GM19395 (cell line): Measurements from ENCODE around the gene WIPF1.

Experiments
- ATAC-seq: cut with Tn5 transposase; IDR thresholded peaks from one replicate; pipeline ENCODE4 v1.9.1; 2021; ENCODE audit warnings: mild to moderate bottlenecking, moderate library complexity; ENCODE audit not compliant: unreplicated experiment

The WIPF1 gene, protein sequence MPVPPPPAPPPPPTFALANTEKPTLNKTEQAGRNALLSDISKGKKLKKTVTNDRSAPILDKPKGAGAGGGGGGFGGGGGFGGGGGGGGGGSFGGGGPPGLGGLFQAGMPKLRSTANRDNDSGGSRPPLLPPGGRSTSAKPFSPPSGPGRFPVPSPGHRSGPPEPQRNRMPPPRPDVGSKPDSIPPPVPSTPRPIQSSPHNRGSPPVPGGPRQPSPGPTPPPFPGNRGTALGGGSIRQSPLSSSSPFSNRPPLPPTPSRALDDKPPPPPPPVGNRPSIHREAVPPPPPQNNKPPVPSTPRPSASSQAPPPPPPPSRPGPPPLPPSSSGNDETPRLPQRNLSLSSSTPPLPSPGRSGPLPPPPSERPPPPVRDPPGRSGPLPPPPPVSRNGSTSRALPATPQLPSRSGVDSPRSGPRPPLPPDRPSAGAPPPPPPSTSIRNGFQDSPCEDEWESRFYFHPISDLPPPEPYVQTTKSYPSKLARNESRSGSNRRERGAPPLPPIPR

DNA sequence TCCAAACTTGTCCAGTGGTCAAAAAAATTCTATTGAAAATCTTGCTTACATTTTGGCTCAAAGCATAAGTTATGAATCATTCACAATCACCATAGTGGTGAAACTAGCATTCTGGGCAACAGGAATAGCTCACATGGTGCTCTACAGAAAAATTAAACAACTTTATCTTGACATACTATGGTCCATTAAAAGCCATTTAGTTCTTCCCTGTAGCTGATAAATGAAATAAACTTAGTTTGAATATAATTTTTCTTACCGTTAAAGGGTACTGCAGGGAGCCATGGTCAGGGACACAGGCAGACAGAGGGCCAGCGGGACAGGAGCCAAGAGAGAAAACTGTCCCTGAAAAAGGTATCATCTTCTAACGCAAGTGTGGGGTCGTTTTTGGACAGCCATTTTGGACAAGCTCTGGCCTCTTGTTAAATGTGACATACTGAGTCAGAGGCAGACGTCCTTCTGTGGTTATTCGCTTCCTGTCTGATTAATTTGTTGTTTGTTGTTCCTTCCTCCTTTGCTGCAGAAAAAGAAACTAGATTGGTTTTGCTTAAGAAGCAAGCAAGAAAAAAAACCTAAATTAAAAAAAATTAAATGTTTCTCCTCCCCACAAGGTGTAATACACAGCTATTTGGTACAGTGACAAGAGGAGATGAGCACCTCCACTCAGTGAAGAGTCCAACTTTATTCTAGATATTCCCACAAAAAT lies at the start of gene WIPF1:
WIPF1 (minus strand) TSS at position 460 of the 703 bp plus-strand sequence. CDS start 12,231 bp downstream, outside the sequence.
- ATAC-seq = peak; percentile 52

DNA sequence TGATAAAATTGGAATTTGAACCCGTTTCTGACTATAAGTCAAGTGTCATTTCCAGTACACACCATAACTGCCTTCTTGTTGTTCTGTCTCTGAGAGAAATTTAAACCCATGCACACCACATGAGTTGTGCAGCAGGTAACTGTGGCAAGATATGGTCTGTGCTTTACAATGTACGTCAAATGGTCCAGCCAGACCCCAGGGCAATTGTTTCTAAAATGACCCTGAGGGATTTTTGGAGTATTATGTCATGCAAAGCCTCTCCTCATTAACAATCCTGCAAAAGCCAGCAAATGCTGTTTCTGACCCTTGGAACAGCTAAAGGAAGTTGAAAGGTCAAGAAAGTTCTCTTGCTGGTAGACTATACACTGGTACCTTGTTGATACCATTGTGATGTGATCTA lies 47.7 kb upstream of the WIPF1 start:
- no peak for ATAC-seq

DNA sequence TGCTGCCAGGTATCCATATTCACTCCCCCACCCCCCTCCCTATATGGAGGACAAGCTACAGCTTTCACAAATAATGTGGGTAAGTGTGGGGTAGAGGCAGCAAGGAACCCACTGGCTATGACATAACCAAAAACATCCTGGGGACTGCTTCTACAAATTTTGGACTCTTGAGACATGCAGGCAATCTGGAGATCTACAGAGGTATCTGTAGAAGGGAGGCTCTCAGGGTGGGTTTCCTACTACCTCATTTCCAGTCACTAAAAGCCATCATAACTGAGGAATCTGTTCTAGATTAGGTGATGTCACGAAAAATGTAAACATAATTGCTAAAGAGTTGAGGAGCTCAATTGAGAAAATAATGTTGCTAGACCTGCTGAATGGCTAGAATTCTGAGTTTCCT lies 46.8 kb upstream of the WIPF1 start:
- ATAC-seq = no peak

DNA sequence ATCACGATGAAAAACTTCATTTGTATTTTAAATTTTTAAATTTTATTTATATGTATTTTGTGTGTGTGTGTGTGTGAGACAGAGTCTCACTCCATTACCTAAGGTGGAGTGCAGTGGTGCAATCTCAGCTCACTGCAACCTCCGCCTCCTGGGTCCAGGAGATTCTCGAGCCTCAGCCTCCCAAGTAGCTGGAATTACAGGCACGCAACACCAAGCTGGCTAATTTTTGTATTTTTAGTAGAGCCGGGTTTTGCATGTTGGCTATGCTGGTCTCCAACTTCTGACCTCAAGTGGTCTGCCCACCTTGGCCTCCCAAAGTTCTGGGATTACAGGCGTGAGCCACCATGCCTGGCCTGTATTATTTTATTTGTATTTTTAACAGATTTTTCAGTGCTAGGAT lies 45.8 kb upstream of the WIPF1 start:
- ATAC-seq = no peak

DNA sequence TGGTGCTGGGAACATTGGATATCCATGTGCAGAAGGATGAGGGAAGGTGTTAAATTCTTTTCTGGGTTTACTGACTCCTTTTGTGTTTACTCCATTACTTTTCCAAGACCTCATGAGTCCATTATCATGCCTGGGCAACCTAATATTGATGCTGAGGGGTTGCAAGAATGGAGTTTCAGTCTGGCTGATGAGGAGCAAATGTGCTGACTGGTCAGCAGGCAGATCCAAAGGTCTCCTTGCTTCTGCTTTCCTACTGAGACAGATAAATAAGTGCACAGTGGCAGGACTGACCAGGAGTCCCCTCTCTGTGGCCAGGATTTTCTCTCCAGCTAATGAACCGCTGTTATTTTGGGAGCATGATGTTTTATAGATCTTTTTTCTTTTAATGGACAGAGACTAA lies 43.6 kb upstream of the WIPF1 start:
- no peak for ATAC-seq

DNA sequence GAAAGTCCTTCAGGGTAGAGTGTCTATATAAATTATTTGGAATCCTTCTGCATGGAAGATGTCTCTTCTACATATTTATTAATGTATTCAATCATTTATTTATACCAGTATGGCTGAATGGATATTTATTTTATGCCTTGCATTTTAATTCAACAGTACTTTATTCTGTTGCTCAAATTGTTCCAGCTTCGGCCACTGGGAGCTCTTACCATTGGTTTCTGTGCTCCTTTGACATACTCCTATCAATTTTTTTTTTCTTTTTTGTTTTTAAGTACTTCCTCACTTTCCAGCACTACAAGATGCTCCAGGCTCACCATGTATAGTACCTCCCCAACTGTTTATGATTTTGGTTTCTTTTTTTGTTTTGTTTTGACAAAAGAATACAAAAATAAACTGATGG lies 39.4 kb upstream of the WIPF1 start:
- ATAC-seq = no peak

DNA sequence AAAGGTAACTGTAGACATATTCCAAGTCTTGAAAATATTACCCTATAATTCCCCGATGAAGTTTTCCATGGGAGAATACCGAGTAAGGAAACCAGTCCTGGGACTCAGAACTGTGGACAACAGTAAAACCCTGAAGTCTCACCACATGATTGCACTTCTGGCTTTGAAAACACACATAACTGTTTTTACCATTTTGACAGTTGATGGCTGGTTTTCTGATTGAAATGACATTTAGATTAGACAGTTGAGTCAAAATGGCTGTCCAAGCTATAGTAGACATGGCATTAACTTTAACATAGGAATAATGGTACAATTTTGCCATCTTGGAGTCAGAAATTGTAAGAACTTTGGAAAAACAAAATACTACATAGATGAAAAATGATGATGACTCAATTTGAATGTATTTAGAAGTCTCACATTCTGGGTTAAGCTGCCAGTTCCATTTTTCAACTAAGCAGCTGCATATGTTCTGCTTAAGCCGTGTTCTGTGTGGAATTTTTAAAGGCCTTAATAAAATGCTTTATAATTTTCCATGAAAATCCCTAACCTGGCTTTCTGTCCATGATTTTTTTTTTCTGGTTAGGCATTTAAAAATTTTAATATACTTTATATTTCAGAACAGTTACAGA lies 38.3 kb upstream of the WIPF1 start:
- ATAC-seq = no peak

DNA sequence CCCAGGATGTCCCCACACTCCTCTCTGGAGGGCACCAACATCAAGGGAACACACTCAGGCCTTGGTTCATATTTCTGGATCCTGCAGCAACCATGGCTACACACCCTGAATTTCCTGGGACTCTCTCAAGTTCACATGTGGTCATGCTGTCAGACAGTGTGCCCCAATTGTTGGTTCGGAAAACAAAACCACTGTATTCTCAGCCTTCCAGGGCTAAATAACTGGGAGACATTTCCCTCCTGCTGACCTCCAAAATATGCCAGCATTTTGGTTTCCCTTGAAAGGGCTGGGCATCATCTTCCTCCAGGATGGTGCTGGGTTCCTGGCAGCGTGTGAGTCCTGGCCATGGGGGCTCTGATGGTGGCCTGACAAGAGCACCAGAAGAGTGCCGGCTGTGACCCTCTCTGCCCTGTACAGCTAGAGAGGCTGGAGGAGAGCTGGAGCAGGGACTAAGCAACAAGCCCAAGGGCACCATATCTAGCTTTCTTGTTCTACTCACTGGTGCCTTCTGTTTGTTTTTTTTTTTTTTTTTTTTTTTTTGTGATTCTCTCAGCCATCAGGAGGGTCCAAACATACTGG lies 37.5 kb upstream of the WIPF1 start:
- no peak for ATAC-seq

DNA sequence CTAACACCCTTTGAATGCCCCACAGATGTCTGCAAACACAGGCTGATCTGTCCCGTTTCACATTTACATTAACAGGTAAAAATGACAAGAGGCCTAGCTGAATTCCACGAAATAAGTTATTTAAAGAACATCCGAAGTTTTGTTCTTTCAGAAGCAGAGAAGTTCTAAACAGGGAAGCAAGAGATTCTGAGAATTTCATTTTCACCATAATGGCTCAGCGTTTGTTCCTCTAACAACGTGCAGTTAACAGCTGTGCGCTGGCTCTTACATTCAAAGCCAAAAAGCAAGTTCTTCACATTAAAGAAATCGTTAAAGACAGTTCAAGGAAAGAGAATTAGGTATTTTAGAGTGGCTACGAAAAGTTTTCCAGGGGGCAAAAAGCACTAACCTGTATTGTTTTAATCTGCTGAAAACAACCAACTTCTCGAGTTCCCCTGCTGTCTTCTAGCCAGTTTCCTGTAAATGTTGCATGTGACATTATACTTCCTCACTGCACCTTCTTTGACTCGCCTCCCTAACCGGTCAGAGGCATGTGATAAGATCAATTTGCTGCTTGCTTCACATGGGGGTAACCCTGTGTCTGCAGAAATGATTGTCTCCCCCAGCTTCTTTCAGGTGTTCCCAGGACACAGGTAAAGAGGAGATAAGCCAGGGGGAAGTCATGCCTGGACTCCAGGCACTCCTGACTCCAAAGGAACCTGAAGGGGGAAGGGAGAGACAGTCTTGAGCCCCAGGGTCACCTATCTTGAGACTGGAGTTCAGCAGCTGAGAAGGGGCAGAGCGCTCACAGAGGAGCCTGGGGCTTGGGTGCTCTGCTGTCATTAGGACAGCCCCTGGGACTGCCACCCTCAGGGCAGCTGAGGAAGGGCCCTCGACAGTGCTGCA lies 36.8 kb upstream of the WIPF1 start:
- ATAC-seq = peak; percentile 81

DNA sequence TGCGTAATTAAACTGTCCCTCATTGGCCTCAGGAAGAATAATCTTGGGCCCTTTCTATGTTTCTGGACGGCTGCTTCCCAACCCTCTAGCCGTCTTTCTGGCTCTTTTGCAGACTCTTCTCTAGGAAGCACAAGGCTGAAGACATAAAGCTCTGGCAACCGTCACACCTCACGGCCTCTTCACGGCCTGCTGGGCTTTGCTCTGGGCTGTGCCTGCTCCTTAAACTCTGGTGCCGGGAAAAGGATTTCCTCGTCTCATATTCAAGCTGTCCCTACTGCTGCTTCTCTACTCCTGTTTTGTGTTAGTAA lies 36.0 kb upstream of the WIPF1 start:
- ATAC-seq = no peak

DNA sequence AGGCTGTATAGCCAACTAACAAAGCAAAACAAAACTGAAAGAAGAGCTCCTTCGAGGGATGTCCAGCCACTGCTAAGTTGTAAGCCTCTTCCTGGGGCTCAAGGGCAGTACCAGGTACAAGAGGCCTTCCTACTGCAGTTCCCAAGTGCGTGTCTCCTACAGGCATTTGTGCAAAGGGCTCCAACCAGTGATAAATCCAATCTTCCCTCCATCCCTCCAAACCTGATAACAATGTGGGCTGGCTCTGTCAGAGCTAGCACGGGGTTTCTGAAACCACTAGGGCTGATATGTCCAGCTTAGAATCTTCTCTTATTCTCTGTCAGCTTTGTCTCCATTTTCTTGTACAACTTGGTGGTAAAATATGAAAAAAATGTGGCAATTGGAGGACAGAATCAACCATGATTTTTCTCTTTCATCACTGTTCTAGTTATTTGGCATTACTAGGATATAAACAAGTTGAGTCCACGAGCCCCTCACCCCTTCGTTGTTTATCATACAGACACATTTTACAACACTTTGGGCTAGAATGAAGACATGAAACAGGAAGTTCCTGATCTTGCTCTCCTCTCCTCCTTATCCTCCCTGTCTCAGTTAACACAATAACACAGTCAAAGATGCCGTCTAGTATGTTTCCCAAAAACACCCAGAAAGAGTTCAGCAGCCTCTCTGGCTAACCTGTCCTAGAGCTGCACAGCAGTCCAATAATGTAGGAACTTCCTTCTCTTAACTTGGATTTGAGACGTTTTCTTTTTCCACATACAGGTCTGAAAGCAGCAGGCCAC lies 35.4 kb upstream of the WIPF1 start:
- ATAC-seq = peak; percentile 43

DNA sequence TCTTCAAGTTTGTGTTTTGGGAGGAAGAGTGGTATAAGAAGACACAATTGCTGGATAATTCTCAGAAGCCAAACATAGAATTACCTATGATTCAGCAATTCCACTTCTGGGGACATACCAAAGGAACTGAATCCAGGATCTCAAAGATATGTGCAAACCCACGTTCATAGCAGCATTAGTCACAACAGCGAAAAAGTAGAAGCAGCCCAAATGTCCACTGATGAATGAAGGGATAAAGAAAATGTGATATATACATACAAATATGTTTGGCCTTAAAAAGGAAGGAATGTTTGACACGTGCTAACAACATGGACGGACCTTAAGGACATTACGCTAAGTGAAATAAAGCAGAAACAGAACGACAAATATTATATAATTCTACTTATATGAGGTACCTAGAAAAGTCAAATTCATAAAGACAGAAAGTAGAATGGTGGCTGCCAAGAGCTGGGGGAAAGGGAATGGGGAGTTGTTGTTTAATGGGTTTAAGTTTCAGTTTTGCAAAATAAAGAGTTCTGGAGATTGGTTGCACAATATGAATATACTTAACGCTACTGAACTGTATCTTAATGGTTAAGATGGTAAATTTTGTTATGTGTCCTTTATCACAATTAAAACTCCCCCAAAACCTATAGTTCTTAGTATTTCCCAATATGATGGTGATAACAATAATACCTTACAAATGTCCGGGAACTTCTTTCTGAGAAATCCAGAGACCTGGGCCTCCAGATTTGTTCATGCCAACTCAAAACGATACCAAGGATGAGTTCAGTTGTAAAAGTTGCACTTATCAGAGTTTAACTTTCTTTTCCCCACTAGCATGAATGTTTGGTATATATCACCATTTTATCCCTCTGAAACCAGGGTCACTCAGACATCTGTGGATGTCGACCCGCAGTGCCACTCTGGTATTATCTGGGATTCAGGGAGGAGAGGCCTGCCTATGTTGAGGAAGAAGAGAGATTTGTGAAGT lies 33.7 kb upstream of the WIPF1 start:
- ATAC-seq = no peak

DNA sequence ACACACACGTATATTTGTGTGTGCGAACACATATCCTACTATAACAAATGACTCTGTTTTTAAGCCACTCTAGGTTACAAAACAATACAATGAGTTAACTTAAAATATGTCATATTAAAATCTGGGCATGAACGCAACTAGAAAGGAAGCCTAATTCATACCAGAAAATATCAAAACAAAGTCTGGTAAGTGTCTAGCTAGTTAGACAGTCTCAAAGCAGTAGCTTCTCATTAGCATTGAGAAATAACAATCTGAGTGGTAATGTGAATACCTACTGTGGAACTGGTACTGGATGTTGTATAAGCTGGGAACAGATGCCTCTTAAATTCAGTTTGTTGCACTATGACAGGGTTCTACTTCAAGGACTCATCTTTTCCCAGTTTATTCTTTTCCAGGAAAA lies 32.5 kb upstream of the WIPF1 start:
- ATAC-seq = no peak

DNA sequence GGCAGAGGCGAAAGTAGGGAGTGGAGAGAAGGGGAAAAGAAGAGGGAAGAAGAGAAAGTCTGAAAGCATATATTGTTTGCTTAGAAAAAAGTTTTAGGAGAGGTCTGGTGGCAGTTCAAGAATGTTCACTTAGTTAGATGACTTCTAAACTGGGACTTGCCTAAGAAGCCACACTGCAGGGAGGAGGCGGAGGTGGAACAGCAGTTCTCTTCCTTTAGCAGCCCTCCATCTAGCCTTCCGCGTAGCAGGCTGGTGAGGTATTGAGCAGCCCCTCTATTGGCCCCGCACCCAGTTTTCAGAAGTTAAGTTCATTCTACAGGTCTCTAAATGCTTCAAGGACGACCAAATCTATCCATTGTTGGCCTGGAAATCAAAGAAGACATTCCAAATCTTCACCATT lies 31.9 kb upstream of the WIPF1 start:
- ATAC-seq = no peak

DNA sequence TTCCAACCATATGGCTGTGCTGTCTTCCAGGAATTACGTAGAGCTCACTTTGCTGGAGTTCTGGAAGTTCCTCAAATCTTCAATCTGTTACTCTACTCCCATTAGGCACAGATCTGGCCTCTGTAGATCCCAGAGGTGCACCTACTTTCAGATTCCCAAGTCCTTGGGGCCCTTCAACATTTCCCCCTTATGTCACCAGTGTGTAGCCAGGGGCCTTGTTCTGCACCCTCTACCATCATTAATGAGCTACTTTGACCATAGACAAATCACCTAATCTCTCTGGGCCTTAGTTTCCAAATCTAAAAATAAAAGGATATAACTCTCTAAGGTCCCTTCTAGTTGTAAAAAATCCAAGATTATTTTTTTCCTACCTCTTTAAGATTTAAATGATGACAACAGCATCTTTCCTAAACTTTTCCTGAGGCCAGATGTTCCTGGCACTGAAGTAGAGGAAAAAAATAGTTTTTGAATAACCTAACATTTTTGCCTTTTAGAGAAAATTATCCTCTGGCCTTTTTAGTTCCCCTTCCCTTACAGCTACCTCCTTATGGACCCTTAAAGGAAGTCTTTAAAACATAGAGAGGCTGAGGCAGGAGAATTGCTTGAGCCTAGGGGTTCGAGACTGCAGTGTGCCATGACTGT lies 31.0 kb upstream of the WIPF1 start:
- ATAC-seq = no peak

DNA sequence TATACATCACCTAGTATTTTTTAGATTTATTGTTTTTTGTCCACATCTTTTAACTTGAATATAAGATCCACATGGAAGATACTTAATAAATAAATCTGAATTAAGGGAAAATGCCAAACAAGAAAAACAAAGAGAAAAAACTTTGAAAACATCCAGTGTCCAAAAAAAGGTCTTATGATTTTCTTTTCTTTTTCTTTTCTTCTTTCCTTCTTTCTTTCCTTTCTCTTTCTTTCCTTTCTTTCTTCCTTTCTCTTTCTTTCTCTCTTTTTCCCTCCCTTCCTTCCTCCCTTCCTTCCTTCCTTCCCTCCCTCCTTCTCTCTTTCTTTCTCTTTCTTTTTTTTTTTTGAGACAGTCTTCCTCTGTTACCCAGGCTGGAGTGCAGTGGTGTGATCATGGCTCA lies 29.6 kb upstream of the WIPF1 start:
- no peak for ATAC-seq

DNA sequence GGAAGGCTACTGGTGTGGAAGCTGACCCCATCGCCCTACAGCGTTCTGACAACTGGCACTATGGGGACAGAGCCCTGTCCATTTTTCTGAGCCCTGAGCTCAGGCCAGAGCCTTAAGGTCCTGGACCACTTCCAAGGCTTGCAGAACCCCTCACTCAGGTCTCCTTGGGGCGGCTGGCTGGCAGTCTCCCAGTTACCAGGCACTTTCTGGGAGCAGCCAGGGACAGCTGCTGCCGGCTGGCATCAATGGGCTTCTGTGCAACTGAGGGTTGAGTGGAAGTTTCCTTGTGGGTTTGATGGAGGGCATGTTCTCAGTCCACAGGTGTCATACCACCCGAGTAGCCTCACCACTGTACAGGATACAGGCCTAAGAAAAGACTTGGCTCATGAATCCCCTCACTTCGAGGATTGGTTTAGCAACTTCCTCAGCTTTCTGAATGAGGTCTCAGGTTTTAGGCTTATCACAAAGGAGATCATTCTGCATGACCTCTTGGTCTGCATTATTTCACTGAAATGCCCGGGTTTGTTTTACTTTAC lies 27.4 kb upstream of the WIPF1 start:
- no peak for ATAC-seq

DNA sequence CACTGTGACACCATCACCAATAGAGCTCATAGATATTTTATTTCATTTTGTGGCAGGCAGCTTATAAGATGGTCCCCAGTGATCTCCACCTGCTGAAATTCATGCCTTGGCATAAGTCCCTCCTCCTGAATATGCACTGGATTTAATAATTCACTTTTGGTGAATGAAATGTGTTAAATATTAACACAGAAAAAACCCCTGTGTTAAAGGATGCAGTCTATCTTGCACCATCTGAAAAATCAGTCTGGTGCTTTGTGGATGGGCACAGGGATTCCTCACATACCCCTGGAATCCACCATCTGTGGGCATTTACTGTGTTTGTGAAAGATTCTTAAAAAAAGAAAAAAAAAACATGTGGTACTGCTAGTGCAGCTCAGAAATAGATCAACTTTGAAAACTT lies 26.1 kb upstream of the WIPF1 start:
- ATAC-seq = peak; percentile 63
